Measurements from ENCODE around the gene BLOC1S6. TPM values are rescaled to one million over a fixed set of nuclear protein-coding genes. Genes with fewer than 3 reads are reported as not detected.

The BLOC1S6 gene
- total RNA-seq: 10 to 100 TPM; 49.6 to 58.2 (median 49.9) TPM

- Mint-ChIP-seq H3K27me3 (ENCODE audit: low read depth) (no peaks in the 10 kb centered on the region), H3K4me3 (peak within 1 kb of the TSS; percentile 97), H3K9me3 (no peaks in the 10 kb centered on the region)
These were observed at the start of gene BLOC1S6 for GRCh38 chr15:45587095-45587862. Gene BLOC1S6 (plus strand): TSS chr15:45587379. CDS start chr15:45587444, 65 bp downstream.

GRCh38 chr15:45539680-45540079 is 47.5 kb upstream of the BLOC1S6 start:
- Mint-ChIP-seq H3K4me3 (no peak overlapping the region), H3K36me3 (ENCODE audit: insufficient read depth) (no peaks in the 10 kb centered on the region), H3K4me1 (ENCODE audit: low read depth) (no peaks in the 10 kb centered on the region), H3K27me3 (ENCODE audit: low read depth) (peaks cover 1% of the 10 kb centered on the region), H3K9me3 (no peaks in the 10 kb centered on the region)
- no peak for ATAC-seq
- DNase-seq: no peak

More at GRCh38 chr15:45587095-45587862, at the start of gene BLOC1S6:
- peaks cover 35% of the 10 kb centered on the region for H3K4me1 Mint-ChIP-seq (ENCODE audit: low read depth)
- H3K36me3 Mint-ChIP-seq (ENCODE audit: insufficient read depth): peaks cover under 1% of the 10 kb centered on the region
- DNase-seq (peak; percentile 82), ATAC-seq (peak; percentile 83 to 88)

GRCh38 chr15:45540531-45540930 is 46.6 kb upstream of the BLOC1S6 start:
- no peaks in the 10 kb centered on the region for H3K36me3 Mint-ChIP-seq (ENCODE audit: insufficient read depth)
- no peaks in the 10 kb centered on the region for H3K4me1 Mint-ChIP-seq (ENCODE audit: low read depth)
- H3K4me3 Mint-ChIP-seq: no peak overlapping the region
- no peaks in the 10 kb centered on the region for H3K9me3 Mint-ChIP-seq
- ATAC-seq (no peak), DNase-seq (no peak)
- H3K27me3 Mint-ChIP-seq (ENCODE audit: low read depth): peaks cover 2% of the 10 kb centered on the region

- H3K4me3 Mint-ChIP-seq: no peak overlapping the region
- no peaks in the 10 kb centered on the region for H3K36me3 Mint-ChIP-seq (ENCODE audit: insufficient read depth)
- ATAC-seq: no peak
- H3K9me3 Mint-ChIP-seq: no peaks in the 10 kb centered on the region
- DNase-seq: no peak
- H3K27me3 Mint-ChIP-seq (ENCODE audit: low read depth): peaks cover 4% of the 10 kb centered on the region
- H3K4me1 Mint-ChIP-seq (ENCODE audit: low read depth): no peaks in the 10 kb centered on the region
These were observed 44.1 kb upstream of the BLOC1S6 start for GRCh38 chr15:45543051-45543450.

GRCh38 chr15:45544266-45545023 is 42.7 kb upstream of the BLOC1S6 start:
- H3K4me1 Mint-ChIP-seq (ENCODE audit: low read depth): no peaks in the 10 kb centered on the region
- H3K9me3 Mint-ChIP-seq: no peaks in the 10 kb centered on the region
- DNase-seq: no peak

GRCh38 chr15:45546789-45547188 is 40.4 kb upstream of the BLOC1S6 start:
- Mint-ChIP-seq H3K36me3 (ENCODE audit: insufficient read depth) (no peaks in the 10 kb centered on the region), H3K4me3 (no peak overlapping the region), H3K27me3 (ENCODE audit: low read depth) (peaks cover 4% of the 10 kb centered on the region), H3K4me1 (ENCODE audit: low read depth) (no peaks in the 10 kb centered on the region), H3K9me3 (no peaks in the 10 kb centered on the region)
- DNase-seq (no peak), ATAC-seq (no peak)

More at GRCh38 chr15:45544266-45545023, 42.7 kb upstream of the BLOC1S6 start:
- H3K36me3 Mint-ChIP-seq (ENCODE audit: insufficient read depth): no peaks in the 10 kb centered on the region
- H3K27me3 Mint-ChIP-seq (ENCODE audit: low read depth): peaks cover 4% of the 10 kb centered on the region
- ATAC-seq: no peak
- no peak overlapping the region for H3K4me3 Mint-ChIP-seq

- no peaks in the 10 kb centered on the region for H3K36me3 Mint-ChIP-seq (ENCODE audit: insufficient read depth)
- no peak overlapping the region for H3K4me3 Mint-ChIP-seq
- H3K9me3 Mint-ChIP-seq: no peaks in the 10 kb centered on the region
- no peaks in the 10 kb centered on the region for H3K4me1 Mint-ChIP-seq (ENCODE audit: low read depth)
- DNase-seq (no peak), ATAC-seq (no peak)
- peaks cover 11% of the 10 kb centered on the region for H3K27me3 Mint-ChIP-seq (ENCODE audit: low read depth)
These were observed 38.2 kb upstream of the BLOC1S6 start for GRCh38 chr15:45548753-45549520.

GRCh38 chr15:45549541-45550220 is 37.5 kb upstream of the BLOC1S6 start:
- no peaks in the 10 kb centered on the region for H3K36me3 Mint-ChIP-seq (ENCODE audit: insufficient read depth)
- no peak overlapping the region for H3K4me3 Mint-ChIP-seq
- ATAC-seq (no peak), DNase-seq (no peak)
- peaks cover 15% of the 10 kb centered on the region for H3K27me3 Mint-ChIP-seq (ENCODE audit: low read depth)
- no peaks in the 10 kb centered on the region for H3K9me3 Mint-ChIP-seq
- no peaks in the 10 kb centered on the region for H3K4me1 Mint-ChIP-seq (ENCODE audit: low read depth)

GRCh38 chr15:45550436-45550835 is 36.7 kb upstream of the BLOC1S6 start:
- Mint-ChIP-seq H3K4me3 (no peak overlapping the region), H3K4me1 (ENCODE audit: low read depth) (no peaks in the 10 kb centered on the region), H3K36me3 (ENCODE audit: insufficient read depth) (no peaks in the 10 kb centered on the region), H3K9me3 (no peaks in the 10 kb centered on the region), H3K27me3 (ENCODE audit: low read depth) (peaks cover 16% of the 10 kb centered on the region)
- no peak for DNase-seq
- ATAC-seq: no peak

- ATAC-seq (no peak), DNase-seq (no peak)
- H3K4me1 Mint-ChIP-seq (ENCODE audit: low read depth): no peaks in the 10 kb centered on the region
- H3K4me3 Mint-ChIP-seq: no peak overlapping the region
- peaks cover 22% of the 10 kb centered on the region for H3K27me3 Mint-ChIP-seq (ENCODE audit: low read depth)
- H3K9me3 Mint-ChIP-seq: no peaks in the 10 kb centered on the region
- H3K36me3 Mint-ChIP-seq (ENCODE audit: insufficient read depth): no peaks in the 10 kb centered on the region
These were observed 35.5 kb upstream of the BLOC1S6 start for GRCh38 chr15:45551676-45552075.

- Mint-ChIP-seq H3K27me3 (ENCODE audit: low read depth) (peaks cover 31% of the 10 kb centered on the region), H3K4me1 (ENCODE audit: low read depth) (no peaks in the 10 kb centered on the region), H3K4me3 (no peak overlapping the region), H3K36me3 (ENCODE audit: insufficient read depth) (no peaks in the 10 kb centered on the region), H3K9me3 (no peaks in the 10 kb centered on the region)
- no peak for ATAC-seq
- no peak for DNase-seq
These were observed 31.1 kb upstream of the BLOC1S6 start for GRCh38 chr15:45555934-45556608.

- Mint-ChIP-seq H3K36me3 (ENCODE audit: insufficient read depth) (no peaks in the 10 kb centered on the region), H3K9me3 (no peaks in the 10 kb centered on the region), H3K4me3 (no peak overlapping the region), H3K4me1 (ENCODE audit: low read depth) (no peaks in the 10 kb centered on the region), H3K27me3 (ENCODE audit: low read depth) (peaks cover 36% of the 10 kb centered on the region)
- DNase-seq: no peak
- ATAC-seq: no peak
These were observed 14.6 kb upstream of the BLOC1S6 start for GRCh38 chr15:45572617-45573016.

- Mint-ChIP-seq H3K4me3 (no peak overlapping the region), H3K9me3 (no peaks in the 10 kb centered on the region), H3K36me3 (ENCODE audit: insufficient read depth) (no peaks in the 10 kb centered on the region), H3K27me3 (ENCODE audit: low read depth) (peaks cover 35% of the 10 kb centered on the region), H3K4me1 (ENCODE audit: low read depth) (no peaks in the 10 kb centered on the region)
- ATAC-seq (peak in 1 of 2 donors; percentile 57), DNase-seq (no peak)
These were observed 13.1 kb upstream of the BLOC1S6 start for GRCh38 chr15:45573961-45574629.
